HCT116 (cell line): ENCODE measurements around the gene PLA2G5. TPM values are rescaled to one million over a fixed set of nuclear protein-coding genes. Genes with fewer than 3 reads are reported as not detected.

Source experiments
- ATAC-seq: fragments of 200-7000 bp; cut with Tn5 transposase; 2 replicates; pipeline ENCODE4 v1.9.1; 2020; ENCODE audit warnings: mild to moderate bottlenecking, moderate library complexity
- BruUV-seq: library from RNA; stranded (reverse); fragments of 400-500 nt; replicated peaks from 2 replicates; lab custom pipeline; 2021; lab: Mats Ljungman, UMichigan
- CTCF ChIA-PET: fragments of 300-600 bp; sonication (Branson Sonifier 250); formaldehyde crosslinking; loops from one replicate; lab custom pipeline; 2021; ENCODE audit warnings: antibody characterized with exemption; lab: Charles Lee
- POLR2A ChIA-PET: fragments of 300-600, 350-600 bp; sonication (Branson Sonifier 250); formaldehyde crosslinking; loops from one replicate; lab custom pipeline; 2021; ENCODE audit warnings: antibody characterized with exemption; lab: Charles Lee
- RAD21 ChIA-PET, 2 experiments: fragments of 300-600 bp; sonication (Branson Sonifier 250); formaldehyde crosslinking; loops; one replicate each; lab custom pipeline; 2023; ENCODE audit warnings: low total read pairs in 2 of 2; ENCODE audit not compliant: uncharacterized antibody in 2 of 2, unreplicated experiment in 2 of 2, low non-redundant PET in 1 of 2; lab: Charles Lee
- DNase-seq: peaks from one replicate; pipeline ENCODE4 v3.0.0-alpha.2; 2010; ENCODE audit warnings: low read depth, low spot score
- H2AFZ ChIP-seq: fragments of 200-600 bp; shearing (Covaris generic), sonication (generic); 2 replicates; pipeline ENCODE4 v1.6.1; 2017; ENCODE audit warnings: low read depth, mixed run types, mixed read lengths, antibody characterized with exemption, low read length; ENCODE audit not compliant: poor library complexity, severe bottlenecking
- H3K27ac ChIP-seq: 2 replicates; pipeline ENCODE4 v1.5.1; 2012; ENCODE audit warnings: low read depth, low read length
- H3K27me3 ChIP-seq: fragments of 200-600 bp; sonication (generic); 2 replicates; pipeline ENCODE4 v1.6.1; 2016; ENCODE audit warnings: mixed run types, low read length, mixed read lengths; ENCODE audit not compliant: insufficient read depth
- H3K36me3 ChIP-seq, 2 experiments: fragments of 200-500 bp in 1 of 2; fragments of 200-600 bp in 1 of 2; sonication (Bioruptor generic) in 1 of 2; sonication (generic) in 1 of 2; 2 replicates each; pipeline versions ENCODE4 v1.5.1 to v1.6.1; 2014 to 2016; ENCODE audit warnings: low read length in 2 of 2, inconsistent platforms in 1 of 2, mixed read lengths in 1 of 2, mixed run types in 1 of 2; ENCODE audit not compliant: insufficient read depth in 2 of 2, control insufficient read depth in 1 of 2
- H3K4me1 ChIP-seq, 2 experiments: fragments of 200-600 bp in 1 of 2; sonication (generic) in 1 of 2; 2 replicates each; pipeline versions ENCODE4 v1.5.1 to v1.6.1; 2012 to 2017; ENCODE audit warnings: low read length in 2 of 2, inconsistent platforms in 1 of 2, mild to moderate bottlenecking in 1 of 2, mixed read lengths in 1 of 2, mixed run types in 1 of 2, moderate library complexity in 1 of 2; ENCODE audit not compliant: insufficient read depth in 2 of 2, control insufficient read depth in 1 of 2
- H3K4me2 ChIP-seq: fragments of 200-600 bp; sonication (generic); 2 replicates; pipeline ENCODE4 v1.6.1; 2017; ENCODE audit warnings: mixed run types, low read length, mixed read lengths
- H3K4me3 ChIP-seq, 2 experiments: fragments of 200-600 bp in 1 of 2; sonication (generic) in 1 of 2; replicated peaks in 1 of 2; 2 replicates each; pipeline ENCODE4 v1.5.1; 2011 to 2016; ENCODE audit warnings: low read length in 2 of 2, control low read depth in 1 of 2, low read depth in 1 of 2, mild to moderate bottlenecking in 1 of 2, mixed read lengths in 1 of 2, mixed run types in 1 of 2
- H3K79me2 ChIP-seq: fragments of 200-600 bp; sonication (generic); 2 replicates; pipeline ENCODE4 v1.6.1; 2017; ENCODE audit warnings: mild to moderate bottlenecking, mixed run types, low read length, moderate library complexity, mixed read lengths; ENCODE audit not compliant: insufficient read depth
- H3K9ac ChIP-seq: fragments of 200-600 bp; sonication (generic); 2 replicates; pipeline ENCODE4 v1.6.1; 2016; ENCODE audit warnings: low read length, mixed read lengths
- H3K9me2 ChIP-seq: fragments of 200-600 bp; sonication (generic), shearing (Covaris generic); 2 replicates; pipeline ENCODE4 v1.6.1; 2017; ENCODE audit warnings: mixed run types, mild to moderate bottlenecking, moderate library complexity; ENCODE audit not compliant: insufficient read depth
- H3K9me3 ChIP-seq, 2 experiments: fragments of 200-500 bp in 1 of 2; fragments of 200-600 bp in 1 of 2; sonication (Bioruptor generic) in 1 of 2; sonication (generic) in 1 of 2; 2 replicates each; pipeline ENCODE4 v1.6.1; 2014 to 2017; ENCODE audit warnings: low read length in 2 of 2, mixed read lengths in 2 of 2, inconsistent platforms in 1 of 2, low read depth in 1 of 2, mild to moderate bottlenecking in 1 of 2, mixed run types in 1 of 2, moderate library complexity in 1 of 2; ENCODE audit not compliant: control insufficient read depth in 1 of 2, insufficient read depth in 1 of 2
- H4K20me1 ChIP-seq: fragments of 200-600 bp; sonication (generic), shearing (Covaris generic); 2 replicates; pipeline ENCODE4 v1.6.1; 2017; ENCODE audit warnings: mixed run types, mild to moderate bottlenecking, moderate library complexity; ENCODE audit not compliant: insufficient read depth
- CBX3 ChIP-seq: IDR thresholded peaks from 2 replicates; pipeline ENCODE4 v1.6.1; 2012; ENCODE audit warnings: low read depth
- ELF1 ChIP-seq: IDR thresholded peaks from 2 replicates; pipeline ENCODE4 v1.6.1; 2012; ENCODE audit warnings: low read depth, borderline replicate concordance
- EZH2 ChIP-seq: fragments of 200-600 bp; sonication (generic); IDR thresholded peaks from 2 replicates; pipeline ENCODE4 v1.6.1; 2017; ENCODE audit warnings: antibody characterized with exemption, mixed run types
- FOSL1 ChIP-seq: IDR thresholded peaks from 2 replicates; pipeline ENCODE4 v1.6.1; 2012; ENCODE audit warnings: low read depth
- JUND ChIP-seq: IDR thresholded peaks from 2 replicates; pipeline ENCODE4 v1.6.1; 2012
- RAD21 ChIP-seq: IDR thresholded peaks from 2 replicates; pipeline ENCODE4 v1.6.1; 2012; ENCODE audit warnings: low read depth, mild to moderate bottlenecking
- SIN3A ChIP-seq: IDR thresholded peaks from 2 replicates; pipeline ENCODE4 v1.6.1; 2012; ENCODE audit warnings: low read depth
- SP1 ChIP-seq: IDR thresholded peaks from 2 replicates; pipeline ENCODE4 v1.6.1; 2012; ENCODE audit warnings: low read depth
- ZFX ChIP-seq: fragments of 450-650 bp; IDR thresholded peaks from 2 replicates; pipeline ENCODE4 v1.6.1; 2017
- intact Hi-C: fragments of 100-400 bp; cut with micrococcal nuclease; formaldehyde crosslinking; loops from 2 replicates; pipeline ENCODE4 v1.10.0; 2022
- total RNA-seq: library from RNA; stranded (reverse); gene quantifications from one replicate; pipeline ENCODE4 v1.2.1, GENCODE V29; 2021; ENCODE audit not compliant: unreplicated experiment

PLA2G5 gene
- total RNA-seq, 1 experiment from 2014 or later, result not detected

DNA sequence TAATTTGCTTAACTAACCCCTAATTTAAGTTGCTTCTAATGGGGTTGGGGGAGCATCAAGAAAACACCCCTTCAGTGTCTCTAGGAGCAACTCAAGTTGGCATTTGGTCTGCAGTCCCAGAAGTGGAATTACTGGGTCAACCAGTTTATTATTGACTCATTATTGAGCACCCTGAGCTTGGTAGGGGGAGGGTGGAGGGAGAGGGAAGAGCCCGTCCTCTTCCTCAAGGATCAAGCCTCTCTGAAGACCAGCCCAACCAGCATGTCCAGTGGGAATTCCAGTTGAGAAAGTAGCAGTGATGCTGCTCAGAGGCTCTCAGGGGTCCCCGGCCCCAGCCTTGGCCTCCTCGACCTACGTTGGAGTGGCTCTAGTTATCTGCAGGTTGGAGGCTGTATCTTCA lies 67.1 kb downstream of the PLA2G5 start:
- Histone ChIP-seq H3K79me2 (no peaks in the 10 kb centered on the region), H3K9me2 (no peaks in the 10 kb centered on the region), H2AFZ (no peak overlapping the region), H3K27ac (no peak overlapping the region), H3K4me1 (peaks cover 4 to 11% of the 10 kb centered on the region in 2 experiments; a peak in 3 of 4 replicates), H3K9ac (no peak overlapping the region), H3K4me2 (peak overlapping the region; percentile 44), H4K20me1 (no peaks in the 10 kb centered on the region), H3K4me3 (no peak overlapping the region), H3K27me3 (no peaks in the 10 kb centered on the region), H3K9me3 (no peaks in the 10 kb centered on the region)
- DNase-seq (no peak), ATAC-seq (no peak)
- RAD21 ChIA-PET, result no interaction called here
- CTCF ChIA-PET, result interaction anchor here (1.6 kb wide), 1 partner anchor 162 kb away, joined by 3 read pairs; no protein-coding TSS in a partner anchor
- POLR2A ChIA-PET, result no interaction called here
- no TSS peak for BruUV-seq
- TF ChIP-seq FOSL1 (no peak), CBX3 (0 out of 2 replicates have a peak, but pooled peaks have one; percentile 22), ZFX (no peak), EZH2 (no peak), SP1 (peak; percentile 53; the same call in 1 of the 2 replicates), JUND (peak; percentile 45; the same call in 1 of the 2 replicates)
- TF ChIP-seq, all 23 proteins: peak for 3
- no peaks in the 10 kb centered on the region for H3K36me3 ChIP-seq
- intact Hi-C loops, result no loop called here

- CTCF ChIA-PET, result no interaction called here
- DNase-seq, result no peak
- POLR2A ChIA-PET, result no interaction called here
Observed at GRCh38 chr1:20137604-20138003, 67.6 kb downstream of the PLA2G5 start.

More at GRCh38 chr1:20137604-20138003, 67.6 kb downstream of the PLA2G5 start:
- intact Hi-C loops, result no loop called here
- Histone ChIP-seq H3K79me2 (no peaks in the 10 kb centered on the region), H3K9ac (no peak overlapping the region), H2AFZ (no peak overlapping the region), H3K4me3 (no peak overlapping the region), H3K4me1 (peaks cover 4 to 11% of the 10 kb centered on the region in 2 experiments; a peak in 3 of 4 replicates), H3K4me2 (peak overlapping the region; percentile 44), H3K9me3 (no peaks in the 10 kb centered on the region), H3K27me3 (no peaks in the 10 kb centered on the region), H3K36me3 (no peaks in the 10 kb centered on the region), H3K27ac (no peak overlapping the region), H4K20me1 (no peaks in the 10 kb centered on the region), H3K9me2 (no peaks in the 10 kb centered on the region)
- RAD21 ChIA-PET, result no interaction called here
- no TSS peak for BruUV-seq
- TF ChIP-seq ELF1 (no peak), CBX3 (no peak), RAD21 (no peak), SIN3A (no peak)
- no peak for ATAC-seq
